Neuronal stem cell (in vitro differentiated cells): ENCODE data around the gene WDFY3.

Experiments
- DNase-seq: peaks from one replicate; pipeline ENCODE4 v3.0.0-alpha.2; 2013; ENCODE audit warnings: low spot score
- H2AFZ ChIP-seq: one replicate; pipeline ENCODE4 v1.6.1; 2013; ENCODE audit warnings: mild to moderate bottlenecking, low read length, inconsistent platforms
- H2AK5ac ChIP-seq: 2 replicates; pipeline ENCODE4 v1.6.1; 2013; ENCODE audit warnings: low read depth, mild to moderate bottlenecking, inconsistent platforms, low read length, moderate library complexity, mixed read lengths
- H2BK120ac ChIP-seq: 2 replicates; pipeline ENCODE4 v1.6.1; 2013; ENCODE audit warnings: low read depth, mild to moderate bottlenecking, inconsistent platforms, low read length, moderate library complexity, mixed read lengths
- H2BK12ac ChIP-seq: one replicate; pipeline ENCODE4 v1.6.1; 2013; ENCODE audit warnings: low read length, inconsistent platforms
- H2BK15ac ChIP-seq: 2 replicates; pipeline ENCODE4 v1.6.1; 2013; ENCODE audit warnings: mild to moderate bottlenecking, low read length, inconsistent platforms, mixed read lengths
- H2BK5ac ChIP-seq: one replicate; pipeline ENCODE4 v1.6.1; 2013; ENCODE audit warnings: inconsistent platforms, mild to moderate bottlenecking, low read length, moderate library complexity
- H3K14ac ChIP-seq: one replicate; pipeline ENCODE4 v1.6.1; 2013; ENCODE audit warnings: low read length, inconsistent platforms
- H3K18ac ChIP-seq: 2 replicates; pipeline ENCODE4 v1.6.1; 2013; ENCODE audit warnings: low read length, inconsistent platforms
- H3K23ac ChIP-seq: 2 replicates; pipeline ENCODE4 v1.6.1; 2013; ENCODE audit warnings: low read depth, mild to moderate bottlenecking, mixed read lengths, low read length, inconsistent platforms; ENCODE audit not compliant: poor library complexity
- H3K27ac ChIP-seq: replicated peaks from 3 replicates; pipeline ENCODE4 v1.5.1; 2013; ENCODE audit warnings: low read length, inconsistent platforms
- H3K27me3 ChIP-seq, 3 experiments: 2 replicates each; pipeline ENCODE4 v1.6.1; 2013; ENCODE audit warnings: low read length in 3 of 3, mild to moderate bottlenecking in 2 of 3, inconsistent platforms in 1 of 3, low read depth in 1 of 3, mixed read lengths in 1 of 3, moderate library complexity in 1 of 3; ENCODE audit not compliant: control insufficient read depth in 3 of 3, insufficient read depth in 3 of 3
- H3K36me3 ChIP-seq, 2 donors: replicated peaks in 1 of 2; 2 replicates each; pipeline ENCODE4 v1.6.1; 2013; ENCODE audit warnings: low read length in 2 of 2; ENCODE audit not compliant: control insufficient read depth in 2 of 2, insufficient read depth in 2 of 2
- H3K4ac ChIP-seq: 2 replicates; pipeline ENCODE4 v1.6.1; 2013; ENCODE audit warnings: inconsistent platforms, mild to moderate bottlenecking, low read length, moderate library complexity
- H3K4me1 ChIP-seq, 2 donors: 1 replicate in 1 of 2; 2 replicates in 1 of 2; pipeline ENCODE4 v1.6.1; 2013; ENCODE audit warnings: low read length in 2 of 2, low read depth in 1 of 2; ENCODE audit not compliant: control insufficient read depth in 2 of 2, insufficient read depth in 1 of 2
- H3K4me2 ChIP-seq: one replicate; pipeline ENCODE4 v1.6.1; 2013; ENCODE audit warnings: mild to moderate bottlenecking, low read length, inconsistent platforms; ENCODE audit not compliant: insufficient read depth, poor library complexity, severe bottlenecking
- H3K4me3 ChIP-seq, 2 donors: 2 replicates each; pipeline ENCODE4 v1.5.1; 2013; ENCODE audit warnings: low read length in 2 of 2, mild to moderate bottlenecking in 2 of 2, inconsistent platforms in 1 of 2, moderate library complexity in 1 of 2
- H3K79me1 ChIP-seq: one replicate; pipeline ENCODE4 v1.6.1; 2013; ENCODE audit warnings: low read depth, mild to moderate bottlenecking, inconsistent platforms, low read length, moderate library complexity
- H3K9ac ChIP-seq: one replicate; pipeline ENCODE4 v1.6.1; 2013; ENCODE audit warnings: mild to moderate bottlenecking, low read depth, low read length, inconsistent platforms; ENCODE audit not compliant: poor library complexity
- H3K9me3 ChIP-seq, 2 donors: replicated peaks in 1 of 2; 2 replicates each; pipeline versions ENCODE3 to v1.6.1; 2013; ENCODE audit warnings: low read length in 2 of 2, mild to moderate bottlenecking in 2 of 2, inconsistent platforms in 1 of 2, low read depth in 1 of 2, mixed read lengths in 1 of 2, moderate library complexity in 1 of 2; ENCODE audit not compliant: control insufficient read depth in 2 of 2, insufficient read depth in 1 of 2
- H4K8ac ChIP-seq: one replicate; pipeline ENCODE4 v1.6.1; 2013; ENCODE audit warnings: low read depth, mild to moderate bottlenecking, inconsistent platforms, low read length, moderate library complexity
- H4K91ac ChIP-seq: one replicate; pipeline ENCODE4 v1.6.1; 2013; ENCODE audit warnings: low read length, low read depth, mild to moderate bottlenecking, inconsistent platforms; ENCODE audit not compliant: poor library complexity
- WGBS, 2 donors: extraction: QIAGEN DNeasy Blood & Tissue Kit; methylation state at CpG; one replicate each; pipeline ENCODE4 v1.1.7; 2013; ENCODE audit warnings: missing lambda C conversion rate in 2 of 2, mixed read lengths in 1 of 2; ENCODE audit not compliant: insufficient read length in 2 of 2, insufficient replicate concordance in 1 of 2; ENCODE audit errors: extremely low coverage in 2 of 2; 5-methylcytosine and 5-hydroxymethylcytosine counted together

WDFY3 gene

DNA sequence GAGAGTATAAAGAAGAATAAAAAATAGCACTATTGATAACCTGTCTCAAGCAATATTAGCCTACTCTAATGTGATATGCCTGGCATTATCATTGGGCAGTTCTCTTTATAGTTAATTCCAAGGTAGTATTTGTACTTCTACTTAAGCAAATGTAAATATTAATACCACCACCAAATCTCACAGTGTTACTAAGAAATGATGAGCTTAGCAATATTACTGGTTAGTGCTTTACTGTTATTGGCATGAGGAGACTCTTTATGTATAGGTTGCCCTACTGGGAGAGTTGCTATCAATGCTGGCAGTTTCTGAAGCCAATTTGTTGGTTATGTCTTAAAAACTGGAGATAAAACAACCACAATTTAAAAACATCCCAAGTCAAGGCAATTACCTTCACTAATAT is 227.9 kb downstream of the WDFY3 start:
- Histone ChIP-seq H4K8ac (no peak overlapping the region), H3K18ac (no peak overlapping the region), H2AK5ac (no peak overlapping the region), H2AFZ (no peak overlapping the region), H2BK5ac (no peak overlapping the region), H3K27ac (no peak overlapping the region), H3K4me2 (no peak overlapping the region), H2BK12ac (no peak overlapping the region), H3K9ac (no peak overlapping the region), H2BK15ac (no peak overlapping the region), H3K9me3 (peaks cover 0 to 5% of the 10 kb centered on the region in 2 donors), H3K23ac (no peak overlapping the region), H3K79me1 (no peaks in the 10 kb centered on the region), H3K36me3 (peaks cover 13 to 100% of the 10 kb centered on the region in 2 donors), H3K4me1 (no peaks in the 10 kb centered on the region), H4K91ac (no peak overlapping the region), H3K4me3 (no peak overlapping the region), H2BK120ac (no peak overlapping the region), H3K4ac (no peak overlapping the region), H3K27me3 (no peaks in the 10 kb centered on the region), H3K14ac (no peak overlapping the region)
- DNase-seq = no peak

DNA sequence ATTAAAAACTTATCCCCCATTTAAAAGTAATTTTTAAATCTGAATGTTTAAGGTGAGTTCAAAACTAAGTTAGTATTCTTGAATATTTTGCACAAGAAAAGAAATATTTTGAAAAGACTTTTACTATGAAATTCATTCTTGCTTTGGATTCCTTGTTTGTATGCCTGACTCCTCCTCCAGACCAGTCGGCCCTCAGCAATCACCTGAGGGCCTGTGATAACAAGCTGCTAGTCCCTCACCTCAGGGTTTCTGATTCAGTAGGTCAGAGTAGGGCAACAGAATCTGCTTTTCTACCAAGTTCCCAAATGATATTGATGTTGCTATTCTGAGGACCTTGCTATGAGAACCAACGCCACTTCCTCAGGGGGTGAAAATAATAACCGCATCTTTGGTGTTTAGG is 228.8 kb downstream of the WDFY3 start:
- Histone ChIP-seq H2BK15ac (no peak overlapping the region), H3K14ac (no peak overlapping the region), H3K23ac (no peak overlapping the region), H3K79me1 (no peaks in the 10 kb centered on the region), H2BK12ac (no peak overlapping the region), H3K18ac (no peak overlapping the region), H3K9me3 (peaks cover 0 to 5% of the 10 kb centered on the region in 2 donors), H4K91ac (no peak overlapping the region), H3K4ac (no peak overlapping the region), H3K4me2 (no peak overlapping the region), H3K4me1 (no peaks in the 10 kb centered on the region), H3K4me3 (no peak overlapping the region), H4K8ac (no peak overlapping the region), H3K27ac (no peak overlapping the region), H2AK5ac (no peak overlapping the region), H3K27me3 (no peaks in the 10 kb centered on the region), H2BK5ac (no peak overlapping the region), H2AFZ (no peak overlapping the region), H3K9ac (no peak overlapping the region), H3K36me3 (peaks cover 14 to 100% of the 10 kb centered on the region in 2 donors), H2BK120ac (no peak overlapping the region)
- DNase-seq = no peak
- WGBS, 2 donors = no CpG with 5 or more reads among the region's 3 CpGs

DNA sequence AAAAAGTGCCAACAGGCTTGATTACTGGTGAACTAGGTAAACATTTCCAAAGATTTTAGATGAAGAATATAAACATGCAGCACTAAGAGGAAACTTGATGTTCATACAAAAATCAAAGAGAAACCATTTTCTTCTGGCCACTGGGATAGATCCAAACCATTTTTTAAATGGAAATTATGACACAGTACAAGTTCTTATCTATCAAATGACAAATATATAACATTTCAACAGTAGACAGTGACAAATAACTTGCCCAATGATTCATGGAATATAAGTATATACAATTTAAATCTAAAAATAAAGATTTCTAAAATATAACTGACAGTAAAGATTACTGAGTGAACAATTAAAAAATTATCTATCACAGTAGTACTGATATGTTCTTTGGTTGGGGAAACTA is 232.5 kb downstream of the WDFY3 start:
- Histone ChIP-seq H2BK5ac (no peak overlapping the region), H3K27me3 (no peaks in the 10 kb centered on the region), H3K79me1 (no peaks in the 10 kb centered on the region), H3K18ac (no peak overlapping the region), H3K4ac (no peak overlapping the region), H3K4me1 (no peaks in the 10 kb centered on the region), H4K8ac (no peak overlapping the region), H2BK120ac (no peak overlapping the region), H2AK5ac (no peak overlapping the region), H4K91ac (no peak overlapping the region), H2BK15ac (no peak overlapping the region), H3K9me3 (peaks cover 0 to 2% of the 10 kb centered on the region in 2 donors), H3K4me2 (no peak overlapping the region), H3K36me3 (peaks cover 9 to 81% of the 10 kb centered on the region in 2 donors), H2AFZ (no peak overlapping the region), H3K27ac (no peak overlapping the region), H3K14ac (no peak overlapping the region), H3K23ac (no peak overlapping the region), H3K4me3 (no peak overlapping the region), H2BK12ac (no peak overlapping the region), H3K9ac (no peak overlapping the region)
- DNase-seq = no peak

DNA sequence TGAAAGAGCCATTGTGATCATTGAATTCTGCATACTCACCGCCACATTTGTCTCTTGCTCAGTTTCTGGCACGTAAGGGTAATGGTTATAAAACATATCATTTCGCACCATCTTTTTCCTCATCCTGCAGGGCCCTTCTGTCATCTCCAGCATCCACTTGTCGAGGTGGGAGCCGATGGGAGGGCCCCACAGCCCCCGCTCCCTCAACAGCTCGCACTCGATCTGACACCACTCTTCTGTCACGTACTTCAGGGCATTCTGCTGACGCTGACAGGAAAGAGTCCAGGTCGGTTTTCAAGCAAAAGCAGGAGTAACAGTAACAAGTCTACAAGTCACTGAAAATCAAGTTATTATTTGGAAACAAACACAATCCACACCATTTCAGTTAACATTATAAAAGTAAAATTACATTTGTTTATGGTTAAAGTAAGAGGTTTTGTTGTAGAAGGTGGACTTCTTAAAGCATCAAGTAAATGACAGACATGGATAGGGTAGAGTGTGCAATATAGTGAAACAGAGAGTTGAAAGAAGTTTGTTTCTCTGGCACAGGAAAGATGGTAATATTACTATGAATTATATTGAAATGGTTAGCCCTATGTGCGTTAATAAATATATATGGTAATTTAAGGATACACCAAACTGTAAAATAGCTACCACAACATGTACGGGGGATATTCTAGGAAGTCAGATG is 233.0 kb downstream of the WDFY3 start:
- no peak overlapping the region for H2BK15ac ChIP-seq
- no peak overlapping the region for H2BK12ac ChIP-seq
- H2AK5ac ChIP-seq = no peak overlapping the region
- H4K8ac ChIP-seq = no peak overlapping the region
- H3K4me1 ChIP-seq = no peaks in the 10 kb centered on the region
- peaks cover 7 to 78% of the 10 kb centered on the region in 2 donors for H3K36me3 ChIP-seq
- H2BK120ac ChIP-seq = no peak overlapping the region
- no CpG with 5 or more reads among the region's 13 CpGs for WGBS, 2 donors
- H3K27ac ChIP-seq = no peak overlapping the region
- H3K9ac ChIP-seq = no peak overlapping the region
- no peak overlapping the region for H3K23ac ChIP-seq
- no peak overlapping the region for H3K4me2 ChIP-seq
- no peak for DNase-seq
- no peak overlapping the region for H3K14ac ChIP-seq
- no peak overlapping the region for H2BK5ac ChIP-seq
- no peak overlapping the region for H4K91ac ChIP-seq
- H3K4me3 ChIP-seq = no peak overlapping the region
- no peak overlapping the region for H3K18ac ChIP-seq
- H3K27me3 ChIP-seq = no peaks in the 10 kb centered on the region
- no peaks in the 10 kb centered on the region for H3K79me1 ChIP-seq
- H3K4ac ChIP-seq = no peak overlapping the region
- no peak overlapping the region for H2AFZ ChIP-seq
- peaks cover 0 to 2% of the 10 kb centered on the region in 2 donors for H3K9me3 ChIP-seq
